IMR-90 (cell line): ENCODE measurements around the gene TMOD4. TPM values are rescaled to one million over a fixed set of nuclear protein-coding genes. Genes with fewer than 3 reads are reported as not detected.

Experiments used
- ATAC-seq: fragments of 200-7000 bp; cut with Tn5 transposase; 2 replicates; pipeline ENCODE4 v1.9.1; 2020; ENCODE audit warnings: low read depth, mild to moderate bottlenecking, moderate library complexity
- BruUV-seq: library from RNA; stranded (reverse); fragments of 400-500 nt; replicated peaks from 2 replicates; lab custom pipeline; 2021; lab: Mats Ljungman, UMichigan
- CTCF ChIA-PET: fragments of 300-600 bp; formaldehyde crosslinking; extraction: SDS; loops from one replicate; lab custom pipeline; 2021; ENCODE audit warnings: antibody characterized with exemption; lab: Yijun Ruan, JAX
- POLR2A ChIA-PET: fragments of 300-600 bp; sonication (Branson Sonifier 250); formaldehyde crosslinking; loops from one replicate; lab custom pipeline; 2022; ENCODE audit warnings: antibody characterized with exemption; ENCODE audit not compliant: unreplicated experiment; lab: Charles Lee
- DNase-seq: peaks from one replicate; pipeline ENCODE4 v3.0.0; 2013
- H2AFZ ChIP-seq: replicated peaks from 2 replicates; pipeline ENCODE3; 2013; ENCODE audit warnings: low read length, mild to moderate bottlenecking; ENCODE audit not compliant: poor library complexity
- H2AK5ac ChIP-seq: 2 replicates; pipeline ENCODE4 v1.6.1; 2013; ENCODE audit warnings: low read depth, low read length, inconsistent platforms
- H2AK9ac ChIP-seq: replicated peaks from 2 replicates; pipeline ENCODE3; 2013; ENCODE audit warnings: mild to moderate bottlenecking, low read depth, low read length, moderate library complexity; ENCODE audit not compliant: poor library complexity
- H2BK120ac ChIP-seq: 2 replicates; pipeline ENCODE4 v1.6.1; 2013; ENCODE audit warnings: low read depth, low read length, inconsistent platforms
- H2BK15ac ChIP-seq: 3 replicates; pipeline ENCODE4 v1.6.1; 2013; ENCODE audit warnings: low read depth, low read length, inconsistent platforms
- H2BK20ac ChIP-seq: 2 replicates; pipeline ENCODE4 v1.6.1; 2013; ENCODE audit warnings: low read depth, mild to moderate bottlenecking, inconsistent platforms, low read length, moderate library complexity
- H2BK5ac ChIP-seq: 2 replicates; pipeline ENCODE4 v1.6.1; 2013; ENCODE audit warnings: mild to moderate bottlenecking, low read depth, low read length, inconsistent platforms; ENCODE audit not compliant: poor library complexity, severe bottlenecking
- H3K14ac ChIP-seq: replicated peaks from 2 replicates; pipeline ENCODE4 v1.6.1; 2013; ENCODE audit warnings: low read depth, low read length, inconsistent platforms
- H3K18ac ChIP-seq: 2 replicates; pipeline ENCODE4 v1.6.1; 2013; ENCODE audit warnings: low read depth, low read length, control low read depth
- H3K23ac ChIP-seq: 2 replicates; pipeline ENCODE4 v1.6.1; 2013; ENCODE audit warnings: low read depth, low read length, inconsistent platforms
- H3K27ac ChIP-seq: 2 replicates; pipeline ENCODE4 v1.5.1; 2013; ENCODE audit warnings: mild to moderate bottlenecking, control low read depth, low read length; ENCODE audit not compliant: insufficient read depth
- H3K27me3 ChIP-seq: 2 replicates; pipeline ENCODE4 v1.6.1; 2013; ENCODE audit warnings: low read length; ENCODE audit not compliant: control insufficient read depth, insufficient read depth
- H3K36me3 ChIP-seq: 2 replicates; pipeline ENCODE4 v1.6.1; 2013; ENCODE audit warnings: low read length, mixed read lengths; ENCODE audit not compliant: control insufficient read depth, insufficient read depth
- H3K4ac ChIP-seq: 2 replicates; pipeline ENCODE4 v1.6.1; 2013; ENCODE audit warnings: low read depth, low read length, inconsistent platforms
- H3K4me1 ChIP-seq: 2 replicates; pipeline ENCODE4 v1.6.1; 2013; ENCODE audit warnings: low read length, mixed read lengths; ENCODE audit not compliant: control insufficient read depth, insufficient read depth
- H3K4me2 ChIP-seq: 2 replicates; pipeline ENCODE4 v1.6.1; 2013; ENCODE audit warnings: low read depth, mild to moderate bottlenecking, control low read depth, low read length, moderate library complexity
- H3K4me3 ChIP-seq: 2 replicates; pipeline ENCODE4 v1.5.1; 2013; ENCODE audit warnings: low read depth, mild to moderate bottlenecking, control low read depth, low read length, moderate library complexity; ENCODE audit not compliant: insufficient read depth
- H3K56ac ChIP-seq: 2 replicates; pipeline ENCODE4 v1.6.1; 2013; ENCODE audit warnings: low read length, inconsistent platforms; ENCODE audit not compliant: insufficient read depth; ENCODE audit errors: extremely low read depth
- H3K79me1 ChIP-seq, 2 experiments: 2 replicates each; pipeline ENCODE4 v1.6.1; 2013; ENCODE audit warnings: low read length in 2 of 2, inconsistent platforms in 1 of 2, low read depth in 1 of 2
- H3K9ac ChIP-seq: 2 replicates; pipeline ENCODE4 v1.6.1; 2013; ENCODE audit warnings: low read depth, low read length, control low read depth
- H3K9me1 ChIP-seq: 2 replicates; pipeline ENCODE4 v1.6.1; 2013; ENCODE audit warnings: low read length, inconsistent platforms; ENCODE audit not compliant: insufficient read depth
- H3K9me3 ChIP-seq: 2 replicates; pipeline ENCODE4 v1.6.1; 2013; ENCODE audit warnings: low read length; ENCODE audit not compliant: control insufficient read depth, insufficient read depth
- H4K20me1 ChIP-seq: 2 replicates; pipeline ENCODE4 v1.6.1; 2013; ENCODE audit warnings: low read length, inconsistent platforms; ENCODE audit not compliant: insufficient read depth
- H4K5ac ChIP-seq: 2 replicates; pipeline ENCODE4 v1.6.1; 2013; ENCODE audit warnings: mild to moderate bottlenecking, low read depth, low read length, control low read depth
- H4K8ac ChIP-seq, 2 experiments: 2 replicates each; pipeline ENCODE4 v1.6.1; 2013; ENCODE audit warnings: low read depth in 2 of 2, low read length in 2 of 2, control low read depth in 1 of 2, inconsistent platforms in 1 of 2
- H4K91ac ChIP-seq: 2 replicates; pipeline ENCODE4 v1.6.1; 2013; ENCODE audit warnings: low read depth, low read length, inconsistent platforms; ENCODE audit not compliant: insufficient read depth
- RFX5 ChIP-seq: IDR thresholded peaks from 2 replicates; pipeline ENCODE4 v1.8.0; 2012; ENCODE audit warnings: low read depth, mild to moderate bottlenecking, low read length, moderate library complexity
- WGBS, 2 experiments: methylation state at CpG; one replicate each; pipeline versions ENCODE4 v1.1.5 to v1.1.7; 2013; ENCODE audit warnings: missing lambda C conversion rate in 2 of 2; ENCODE audit not compliant: insufficient read length in 1 of 2; ENCODE audit errors: extremely low coverage in 2 of 2; 5-methylcytosine and 5-hydroxymethylcytosine counted together
- dilution Hi-C: fragments of 300-500 bp; cut with HindIII; formaldehyde crosslinking; loops from one replicate; pipeline ENCODE4 v1.14.3; 2018; ENCODE audit warnings: low sequenced_read_pairs; ENCODE audit not compliant: unreplicated experiment
- in situ Hi-C: fragments of 300-500 bp; cut with MboI; formaldehyde crosslinking; loops from 3 replicates; pipeline ENCODE4 v1.14.3; 2019; ENCODE audit warnings: low sequenced_read_pairs, inconsistent platforms, mixed read lengths
- intact Hi-C: fragments of 100-400 bp; cut with micrococcal nuclease; formaldehyde crosslinking; loops from 2 replicates; pipeline ENCODE4 v1.10.0; 2022
- polyA plus RNA-seq, 3 experiments: library from polyadenylated mRNA; depleted of rRNA; stranded (reverse); fragments of >200 nt; gene quantifications; 2 replicates each; pipeline ENCODE4 v1.2.3, GENCODE V29; 2012; ENCODE audit warnings: low replicate concordance in 1 of 3
- total RNA-seq: library from RNA; depleted of rRNA; stranded (reverse); fragments of >200 nt; gene quantifications from 2 replicates; pipeline ENCODE4 v1.2.3, GENCODE V29; 2012

TMOD4 gene
- total and polyA plus RNA-seq, 2 of the 4 experiments (the other 2 are of a cell fraction): 0.27 TPM; not detected in 1

- H2AK9ac ChIP-seq: no peak overlapping the region
- ChIA-PET POLR2A (no interaction called here), CTCF (interaction anchor here (1.8 kb wide), 1 partner anchor 59 kb away, joined by 6 read pairs; no protein-coding TSS in a partner anchor)
- H3K4me1 ChIP-seq: no peaks in the 10 kb centered on the region
- H4K5ac ChIP-seq: no peak overlapping the region
- H3K9ac ChIP-seq: no peak overlapping the region
- H3K9me3 ChIP-seq: no peaks in the 10 kb centered on the region
- no peak overlapping the region for H2BK15ac ChIP-seq
- in situ Hi-C loops (loop anchor here (5.0 kb wide), 1 partner anchor 61 kb away; no protein-coding TSS in a partner anchor), dilution Hi-C loops (no loop called here), intact Hi-C loops (no loop called here)
- no peak overlapping the region for H2BK120ac ChIP-seq
- H3K18ac ChIP-seq: no peak overlapping the region
- peaks cover 3 to 7% of the 10 kb centered on the region in 2 experiments; a peak in 1 of 4 replicates for H3K79me1 ChIP-seq
- no peak overlapping the region for H3K14ac ChIP-seq
- H3K23ac ChIP-seq: no peak overlapping the region
- H3K4ac ChIP-seq: no peak overlapping the region
- ATAC-seq (no peak), DNase-seq (no peak)
- no peak overlapping the region for H3K4me2 ChIP-seq
- H2AK5ac ChIP-seq: no peak overlapping the region
- H3K56ac ChIP-seq: no peak overlapping the region
- H2BK20ac ChIP-seq: no peak overlapping the region
- peaks cover 40% of the 10 kb centered on the region for H3K36me3 ChIP-seq
- H4K20me1 ChIP-seq: no peaks in the 10 kb centered on the region
- no peaks in the 10 kb centered on the region for H3K9me1 ChIP-seq
- H3K4me3 ChIP-seq: no peak overlapping the region
- WGBS, 2 experiments: 65% methylated on average over 2 of the region's 5 CpGs; no CpG with 5 or more reads in 1 of the 2 experiments
- no peak overlapping the region for H4K91ac ChIP-seq
- no peak overlapping the region for H3K27ac ChIP-seq
- no TSS peak for BruUV-seq
- H4K8ac ChIP-seq: no peak overlapping the region
- H3K27me3 ChIP-seq: no peaks in the 10 kb centered on the region
- TF ChIP-seq RFX5: no peak
- no peak overlapping the region for H2BK5ac ChIP-seq
- no peak overlapping the region for H2AFZ ChIP-seq
Observed at GRCh38 chr1:151158326-151158725, 17.5 kb downstream of the TMOD4 start.
